Pancreas (tissue), 10 donors: Measurements from ENCODE around the gene CNR1. TPM values are rescaled to one million over a fixed set of nuclear protein-coding genes. Genes with fewer than 3 reads are reported as not detected.

Experiments
- ATAC-seq, 4 donors: fragments of 200-7000 bp; cut with Tn5 transposase; one replicate each; pipeline versions ENCODE4 v1.8.0 to v1.9.1; 2020; ENCODE audit warnings: mild to moderate bottlenecking in 4 of 4, moderate library complexity in 4 of 4
- DNase-seq, 6 donors: peaks; one replicate each; pipeline ENCODE4 v3.0.0-alpha.2; 2020
- FAIRE-seq: peaks from 2 replicates; lab custom pipeline; 2012; peaks lifted over from hg19 to GRCh38; lab: Jason Lieb, UNC
- H3K27ac ChIP-seq, 4 donors: fragments of 200-600 bp; sonication (generic); 1 replicate in 3 of 4; 2 replicates in 1 of 4; pipeline versions ENCODE4 v1.5.0 to v1.8.0; 2020
- H3K27me3 ChIP-seq, 4 donors: fragments of 200-600 bp; one replicate each; pipeline ENCODE4 v1.8.0; 2021
- H3K36me3 ChIP-seq, 3 donors: fragments of 200-600 bp; sonication (generic) in 1 of 3; one replicate each; pipeline versions ENCODE4 v1.5.0 to v1.8.0; 2020 to 2021
- H3K4me1 ChIP-seq, 3 donors: fragments of 200-600 bp; one replicate each; pipeline ENCODE4 v1.8.0; 2021
- H3K4me3 ChIP-seq, 4 donors: fragments of 200-600 bp; sonication (generic) in 2 of 4; one replicate each; pipeline versions ENCODE4 v1.5.0 to v1.8.0; 2020 to 2021
- H3K9me3 ChIP-seq, 4 donors: fragments of 200-600 bp; one replicate each; pipeline ENCODE4 v1.8.0; 2021
- WGBS, 2 donors: extraction: QIAGEN DNeasy Blood & Tissue Kit; methylation state at CpG; one replicate each; pipeline ENCODE4 v1.1.7; 2013; 5-methylcytosine and 5-hydroxymethylcytosine counted together
- intact Hi-C, 3 donors: fragments of 100-400 bp; cut with DNase I; formaldehyde crosslinking; loops; one replicate each; pipeline versions ENCODE4 v1.11.1 to v1.14.2; 2022
- polyA plus RNA-seq, 2 donors: library from polyadenylated mRNA; stranded (reverse); fragments of 200-250 nt; gene quantifications; one replicate each; pipeline ENCODE4 v1.2.3, GENCODE V29; 2013
- total RNA-seq, 6 donors: library from RNA; stranded (reverse); fragmentation: NEBNext Ultra II Directional in 4 of 6; extraction: Animal tissue kit (Norgen Biotek cat#: 25700) in 4 of 6; gene quantifications; one replicate each; pipeline versions ENCODE4 v1.2.1 to v1.2.4, GENCODE V29; 2021 to 2023
- TF ChIP-seq, protein P1 (sequence below), 4 donors: fragments of 200-600 bp; sonication (generic) in 3 of 4; IDR thresholded peaks; one replicate each; pipeline versions ENCODE4 v1.5.0 to v1.8.0; 2021; ENCODE audit warnings: antibody characterized with exemption in 4 of 4
- donor health status: healthy with polysubstance abuse.
- donor health status: DM: no; HTN: no; CAD: no; lungs with moderate emphysema.
- donor health status: DM: no; HTN: no; CAD: no.
- donor health status: control.
- donor health status: control.
- donor health status: Bipolar disorder and iron deficiency.
- donor health status: DM: yes; HTN: yes; CAD: no.
- donor health status: DM: no; HTN: no; CAD: no.
- donor health status: DM: no; HTN: no; CAD: no.
- donor health status: DM: yes; HTN: yes; CAD: no.

Gene CNR1
- total and polyA plus RNA-seq, 8 donors: 0.24 to 1.3 (median 0.71) TPM

DNA sequence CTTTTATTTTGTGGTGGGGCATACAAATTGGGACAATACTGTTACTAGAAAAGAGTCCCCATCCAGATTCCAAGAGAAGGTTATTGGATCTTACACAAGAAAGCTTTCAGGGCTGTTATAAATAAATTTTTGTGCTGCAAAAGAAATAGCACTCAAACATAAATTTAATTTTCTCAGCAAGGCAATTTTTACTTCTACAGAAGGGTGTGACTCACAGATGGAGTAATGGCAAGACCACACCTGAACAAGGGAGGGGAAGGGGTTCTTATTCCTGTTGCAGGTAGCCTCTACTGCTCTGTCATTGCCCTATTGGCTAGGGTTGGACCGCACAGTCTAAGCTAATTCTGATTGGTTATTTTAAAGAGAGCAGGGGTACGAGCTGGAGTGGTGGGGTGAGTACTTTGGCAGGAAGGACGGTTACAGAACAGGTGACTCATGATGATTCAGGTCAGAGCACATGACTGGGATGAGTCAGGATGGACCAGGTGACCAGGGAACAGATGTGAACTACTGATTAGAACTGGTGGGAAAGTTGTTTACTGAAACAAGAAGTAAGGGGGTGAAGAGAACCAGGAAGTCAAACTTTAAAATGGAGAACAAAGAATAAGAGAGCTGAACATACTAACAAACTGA is 41.1 kb downstream of the CNR1 start:
- Histone ChIP-seq H3K27ac (no peak overlapping the region), H3K9me3 (no peaks in the 10 kb centered on the region), H3K4me3 (no peak overlapping the region), H3K4me1 (no peaks in the 10 kb centered on the region), H3K36me3 (no peaks in the 10 kb centered on the region), H3K27me3 (no peaks in the 10 kb centered on the region)
- intact Hi-C loops: no loop called here
- TF ChIP-seq, protein P1, sequence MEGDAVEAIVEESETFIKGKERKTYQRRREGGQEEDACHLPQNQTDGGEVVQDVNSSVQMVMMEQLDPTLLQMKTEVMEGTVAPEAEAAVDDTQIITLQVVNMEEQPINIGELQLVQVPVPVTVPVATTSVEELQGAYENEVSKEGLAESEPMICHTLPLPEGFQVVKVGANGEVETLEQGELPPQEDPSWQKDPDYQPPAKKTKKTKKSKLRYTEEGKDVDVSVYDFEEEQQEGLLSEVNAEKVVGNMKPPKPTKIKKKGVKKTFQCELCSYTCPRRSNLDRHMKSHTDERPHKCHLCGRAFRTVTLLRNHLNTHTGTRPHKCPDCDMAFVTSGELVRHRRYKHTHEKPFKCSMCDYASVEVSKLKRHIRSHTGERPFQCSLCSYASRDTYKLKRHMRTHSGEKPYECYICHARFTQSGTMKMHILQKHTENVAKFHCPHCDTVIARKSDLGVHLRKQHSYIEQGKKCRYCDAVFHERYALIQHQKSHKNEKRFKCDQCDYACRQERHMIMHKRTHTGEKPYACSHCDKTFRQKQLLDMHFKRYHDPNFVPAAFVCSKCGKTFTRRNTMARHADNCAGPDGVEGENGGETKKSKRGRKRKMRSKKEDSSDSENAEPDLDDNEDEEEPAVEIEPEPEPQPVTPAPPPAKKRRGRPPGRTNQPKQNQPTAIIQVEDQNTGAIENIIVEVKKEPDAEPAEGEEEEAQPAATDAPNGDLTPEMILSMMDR (IDR thresholded peaks at IDR 0.05): no peak
- DNase-seq: no peak
- FAIRE-seq: no peak
- ATAC-seq: no peak
- WGBS, 2 donors: 57 to 62% methylated on average over 3 of the region's 3 CpGs

DNA sequence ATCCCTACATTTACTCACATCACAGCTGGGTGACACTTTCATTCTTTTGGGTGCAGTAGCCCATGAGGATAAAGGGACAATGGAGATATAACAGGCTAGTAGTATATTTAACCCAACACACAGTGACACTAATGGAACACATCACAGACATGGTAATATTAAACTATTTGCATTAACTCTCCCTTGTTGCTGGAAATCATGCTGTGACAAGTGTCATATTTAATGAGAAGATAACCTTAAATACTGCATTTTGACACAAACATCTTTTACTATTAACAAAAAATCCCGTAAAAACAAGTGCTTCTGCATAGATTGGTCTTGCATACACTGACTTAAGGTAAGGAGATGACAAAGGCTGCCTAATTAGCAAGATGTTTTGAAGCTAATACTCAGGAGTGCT is 45.5 kb downstream of the CNR1 start:
- Histone ChIP-seq H3K4me1 (no peaks in the 10 kb centered on the region), H3K4me3 (no peak overlapping the region), H3K9me3 (no peaks in the 10 kb centered on the region), H3K36me3 (no peaks in the 10 kb centered on the region), H3K27ac (no peak overlapping the region), H3K27me3 (no peaks in the 10 kb centered on the region)
- ATAC-seq (no peak), FAIRE-seq (no peak), DNase-seq (no peak)
- intact Hi-C loops: no loop called here
- WGBS, 2 donors: 46 to 47% methylated on average over 1 of the region's 1 CpG
- TF ChIP-seq, protein P1 (IDR thresholded peaks at IDR 0.05): no peak

DNA sequence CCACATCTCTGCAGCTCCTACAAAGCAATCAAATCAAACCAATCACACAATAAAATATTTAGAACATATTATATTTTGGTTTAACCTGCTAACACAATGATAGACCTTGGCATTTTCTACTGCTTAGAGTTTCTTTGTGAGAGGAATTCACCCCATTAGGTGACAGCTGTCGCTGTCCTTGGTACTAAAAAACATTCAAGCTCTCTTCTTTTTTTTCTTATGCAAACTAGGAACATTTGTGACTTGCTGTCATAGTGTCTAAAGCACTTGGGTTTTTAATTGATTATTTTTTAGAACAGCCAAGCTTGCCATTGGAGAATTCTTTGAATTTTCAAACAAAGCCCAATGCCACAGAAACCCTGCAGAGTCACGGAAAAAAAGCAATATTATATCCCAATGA is 46.4 kb downstream of the CNR1 start:
- Histone ChIP-seq H3K4me3 (no peak overlapping the region), H3K4me1 (no peaks in the 10 kb centered on the region), H3K27me3 (no peaks in the 10 kb centered on the region), H3K36me3 (no peaks in the 10 kb centered on the region), H3K27ac (no peak overlapping the region), H3K9me3 (no peaks in the 10 kb centered on the region)
- intact Hi-C loops: no loop called here
- TF ChIP-seq, protein P1 (IDR thresholded peaks at IDR 0.05): no peak
- ATAC-seq: no peak
- DNase-seq: no peak
- WGBS, 2 donors: 46 to 48% methylated on average over 2 of the region's 2 CpGs
- no peak for FAIRE-seq

DNA sequence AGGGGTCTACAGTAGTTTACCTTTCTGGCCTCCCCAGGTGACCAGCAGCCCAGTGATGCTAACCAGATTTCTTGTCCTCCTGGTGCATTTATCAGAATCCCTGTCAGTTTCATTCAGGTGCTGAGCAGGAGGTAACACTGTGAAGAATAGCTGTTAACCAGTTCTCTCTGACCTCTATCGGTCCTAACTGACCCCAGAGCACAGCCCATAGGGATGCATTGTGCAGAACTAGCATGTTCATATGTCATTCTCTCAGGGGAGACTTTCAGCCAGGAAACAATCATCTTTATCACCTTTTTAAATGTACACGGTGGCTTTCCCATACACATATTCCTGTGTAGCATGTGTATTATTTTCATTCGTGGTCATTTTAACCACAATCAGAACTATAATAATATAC is 49.9 kb downstream of the CNR1 start:
- TF ChIP-seq, protein P1 (IDR thresholded peaks at IDR 0.05): no peak
- DNase-seq (no peak), ATAC-seq (no peak), FAIRE-seq (no peak)
- WGBS, 2 donors: 26 to 35% methylated on average over 3 of the region's 3 CpGs
- Histone ChIP-seq H3K27me3 (no peaks in the 10 kb centered on the region), H3K4me1 (no peaks in the 10 kb centered on the region), H3K27ac (no peak overlapping the region), H3K4me3 (no peak overlapping the region), H3K9me3 (no peaks in the 10 kb centered on the region), H3K36me3 (no peaks in the 10 kb centered on the region)
- intact Hi-C loops: no loop called here

DNA sequence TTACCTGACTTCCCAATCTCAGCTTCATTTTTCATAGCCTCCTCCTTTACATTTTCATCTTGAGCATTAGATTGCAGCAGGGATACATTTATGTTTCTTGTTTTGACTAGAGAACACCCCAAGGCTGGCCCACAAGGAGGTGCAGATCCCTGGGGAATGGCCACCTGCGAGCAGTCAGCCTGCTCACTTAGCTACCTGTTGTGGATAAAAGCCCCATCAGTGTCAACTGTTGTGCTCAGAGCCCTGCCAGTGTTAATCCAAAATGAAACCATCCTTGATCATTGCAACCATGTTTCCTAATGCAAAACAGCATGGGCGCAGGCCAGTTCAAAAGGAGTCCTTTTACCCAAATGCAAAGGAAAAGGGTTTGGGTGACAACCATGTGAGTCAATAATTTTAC is 50.8 kb downstream of the CNR1 start:
- no peak for ATAC-seq
- Histone ChIP-seq H3K9me3 (no peaks in the 10 kb centered on the region), H3K27me3 (no peaks in the 10 kb centered on the region), H3K4me1 (no peaks in the 10 kb centered on the region), H3K4me3 (no peak overlapping the region), H3K36me3 (no peaks in the 10 kb centered on the region), H3K27ac (no peak overlapping the region)
- intact Hi-C loops: no loop called here
- no peak for DNase-seq
- no peak for FAIRE-seq
- TF ChIP-seq, protein P1 (IDR thresholded peaks at IDR 0.05): no peak
- WGBS, 2 donors: 38 to 55% methylated on average over 2 of the region's 2 CpGs
